22Rv1 (cell line): Measurements from ENCODE around the gene CACHD1.

Source experiments
- ZFX ChIP-seq: fragments of 450-650 bp; IDR thresholded peaks from 2 replicates; pipeline ENCODE4 v1.6.1; 2017; ENCODE audit warnings: antibody characterized with exemption, borderline replicate concordance
- TF ChIP-seq, protein P1 (sequence below): fragments of 450-650 bp; IDR thresholded peaks from 2 replicates; pipeline ENCODE4 v1.5.1; 2017; ENCODE audit warnings: mild to moderate bottlenecking

DNA sequence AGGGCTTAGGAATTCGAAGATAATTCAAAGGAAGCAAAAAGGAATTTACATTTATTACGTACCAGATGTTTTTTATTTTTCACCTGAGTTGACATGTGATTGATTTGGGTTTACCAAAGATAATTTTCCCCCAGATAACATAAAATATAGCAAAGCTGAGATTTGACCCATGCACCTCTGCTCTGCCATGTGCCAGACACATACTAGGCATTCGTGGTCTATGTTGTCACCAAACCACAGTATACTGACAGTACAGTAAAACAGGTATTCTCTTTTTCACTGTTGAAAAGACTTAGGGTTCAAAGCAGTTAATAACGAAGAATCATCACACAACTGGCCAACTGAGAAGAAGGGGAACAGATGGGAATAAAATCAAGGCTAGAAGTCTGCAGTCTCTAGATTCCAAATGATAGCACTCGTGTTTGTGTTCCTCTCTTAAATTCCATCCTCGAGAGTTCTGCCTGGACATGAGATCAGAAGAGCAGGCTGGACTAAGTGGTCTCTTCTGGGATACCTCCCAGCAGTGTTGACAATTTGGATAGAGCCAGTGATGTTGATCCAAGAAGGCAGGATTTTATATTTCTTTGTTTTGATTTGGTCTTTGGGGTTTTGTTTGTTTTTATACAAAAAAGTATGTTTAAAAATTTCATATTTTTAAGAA is 189.7 kb downstream of the CACHD1 start:
- TF ChIP-seq, protein P1, sequence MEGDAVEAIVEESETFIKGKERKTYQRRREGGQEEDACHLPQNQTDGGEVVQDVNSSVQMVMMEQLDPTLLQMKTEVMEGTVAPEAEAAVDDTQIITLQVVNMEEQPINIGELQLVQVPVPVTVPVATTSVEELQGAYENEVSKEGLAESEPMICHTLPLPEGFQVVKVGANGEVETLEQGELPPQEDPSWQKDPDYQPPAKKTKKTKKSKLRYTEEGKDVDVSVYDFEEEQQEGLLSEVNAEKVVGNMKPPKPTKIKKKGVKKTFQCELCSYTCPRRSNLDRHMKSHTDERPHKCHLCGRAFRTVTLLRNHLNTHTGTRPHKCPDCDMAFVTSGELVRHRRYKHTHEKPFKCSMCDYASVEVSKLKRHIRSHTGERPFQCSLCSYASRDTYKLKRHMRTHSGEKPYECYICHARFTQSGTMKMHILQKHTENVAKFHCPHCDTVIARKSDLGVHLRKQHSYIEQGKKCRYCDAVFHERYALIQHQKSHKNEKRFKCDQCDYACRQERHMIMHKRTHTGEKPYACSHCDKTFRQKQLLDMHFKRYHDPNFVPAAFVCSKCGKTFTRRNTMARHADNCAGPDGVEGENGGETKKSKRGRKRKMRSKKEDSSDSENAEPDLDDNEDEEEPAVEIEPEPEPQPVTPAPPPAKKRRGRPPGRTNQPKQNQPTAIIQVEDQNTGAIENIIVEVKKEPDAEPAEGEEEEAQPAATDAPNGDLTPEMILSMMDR: no peak
- TF ChIP-seq ZFX: no peak
